Activated CD4-positive, alpha-beta T cell treated with anti-CD3 and anti-CD28 coated beads for 36 hours (primary cell): ENCODE results near the gene STOX2. TPM values are rescaled to one million over a fixed set of nuclear protein-coding genes. Genes with fewer than 3 reads are reported as not detected.
"Not testable (repeated sequence)": the region's sequence is repeated elsewhere in the genome, so short reads cannot be mapped to it uniquely, and the experiment has no call there.

Experiments
- ATAC-seq: fragments of 200-7000 bp; cut with Tn5 transposase; one replicate; pipeline ENCODE4 v1.10.0; 2021; ENCODE audit warnings: mild to moderate bottlenecking, moderate library complexity
- CTCF ChIA-PET: fragments of 350-600 bp; sonication (Branson Sonifier 250); formaldehyde crosslinking; loops from one replicate; lab custom pipeline; 2021; ENCODE audit warnings: antibody characterized with exemption; lab: Charles Lee
- POLR2A ChIA-PET: fragments of 350-600 bp; sonication (Branson Sonifier 250); formaldehyde crosslinking; loops from one replicate; lab custom pipeline; 2021; ENCODE audit warnings: antibody characterized with exemption, inconsistent platforms; lab: Charles Lee
- DNase-seq: peaks from one replicate; pipeline ENCODE4 v3.0.0-alpha.2; 2020
- H3K27ac Mint-ChIP-seq: one replicate; pipeline ENCODE4 v1.8.0; 2021; ENCODE audit warnings: mixed read lengths
- H3K27me3 Mint-ChIP-seq: one replicate; pipeline ENCODE4 v1.8.0; 2021; ENCODE audit warnings: mixed read lengths
- H3K36me3 Mint-ChIP-seq: one replicate; pipeline ENCODE4 v1.8.0; 2021; ENCODE audit warnings: low read depth, mixed read lengths
- H3K4me1 Mint-ChIP-seq: one replicate; pipeline ENCODE4 v1.8.0; 2021; ENCODE audit warnings: mixed read lengths
- H3K4me3 Mint-ChIP-seq: one replicate; pipeline ENCODE4 v1.8.0; 2021; ENCODE audit warnings: mild to moderate bottlenecking, moderate library complexity, mixed read lengths
- H3K9me3 Mint-ChIP-seq: one replicate; pipeline ENCODE4 v1.8.0; 2021; ENCODE audit warnings: low read depth, mixed read lengths
- intact Hi-C, 2 experiments: fragments of 100-400 bp; cut with DNase I in 1 of 2; cut with micrococcal nuclease in 1 of 2; formaldehyde crosslinking; loops; one replicate each; pipeline versions ENCODE4 v1.14.2 to v1.15.1; 2022 to 2024; cut with DNase I, micrococcal nuclease
- total RNA-seq, 2 experiments: library from RNA; stranded (reverse); gene quantifications; one replicate each; pipeline ENCODE4 v1.2.3, GENCODE V29; 2021

The STOX2 gene
- total RNA-seq, 2 experiments from 2014 or later = not detected

- intact Hi-C loops = no loop called here
- CTCF ChIA-PET = no interaction called here
Observed at GRCh38 chr4:183940864-183941263, 35.8 kb downstream of the STOX2 start.

DNA sequence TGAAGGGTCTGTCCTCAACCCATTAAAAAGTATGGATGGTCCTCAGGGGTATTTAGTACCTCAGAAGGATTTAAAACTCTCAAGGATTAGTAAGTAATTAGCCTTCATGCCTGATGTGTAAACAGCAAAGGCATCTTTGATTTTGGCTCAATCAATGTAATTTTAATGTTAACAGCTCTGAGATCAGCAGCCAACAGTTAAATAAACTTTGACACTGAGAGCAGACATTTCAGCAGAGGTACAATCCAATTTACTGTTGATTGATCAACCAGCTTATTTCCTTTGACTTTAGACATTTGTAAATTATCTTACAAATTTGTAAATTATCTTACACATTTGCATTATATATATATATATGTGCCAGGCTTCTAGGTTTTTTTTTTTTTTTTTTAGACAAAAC lies 36.9 kb downstream of the STOX2 start:
- H3K9me3 Mint-ChIP-seq = no peaks in the 10 kb centered on the region
- no peak overlapping the region for H3K27ac Mint-ChIP-seq
- ChIA-PET POLR2A (no interaction called here), CTCF (no interaction called here)
- H3K27me3 Mint-ChIP-seq = peaks cover 2% of the 10 kb centered on the region
- H3K36me3 Mint-ChIP-seq = no peaks in the 10 kb centered on the region
- DNase-seq = no peak
- intact Hi-C loops = no loop called here
- ATAC-seq = no peak
- no peaks in the 10 kb centered on the region for H3K4me1 Mint-ChIP-seq
- H3K4me3 Mint-ChIP-seq = no peak overlapping the region

More at GRCh38 chr4:183940864-183941263, 35.8 kb downstream of the STOX2 start:
- Mint-ChIP-seq H3K4me1 (no peaks in the 10 kb centered on the region), H3K36me3 (no peaks in the 10 kb centered on the region), H3K4me3 (no peak overlapping the region), H3K27ac (no peak overlapping the region), H3K27me3 (peaks cover 4% of the 10 kb centered on the region), H3K9me3 (no peaks in the 10 kb centered on the region)
- ATAC-seq (peak; percentile 42), DNase-seq (no peak)
- POLR2A ChIA-PET = no interaction called here

GRCh38 chr4:183945741-183946140 lies 40.6 kb downstream of the STOX2 start:
- Mint-ChIP-seq H3K4me3 (no peak overlapping the region), H3K27me3 (peaks cover 12% of the 10 kb centered on the region), H3K4me1 (no peaks in the 10 kb centered on the region), H3K9me3 (no peaks in the 10 kb centered on the region), H3K27ac (no peak overlapping the region), H3K36me3 (no peaks in the 10 kb centered on the region)
- intact Hi-C loops = no loop called here
- DNase-seq (no peak), ATAC-seq (no peak)
- ChIA-PET CTCF (no interaction called here), POLR2A (interaction anchor here (0.6 kb wide), 1 partner anchor 13 kb away, joined by 3 read pairs; no protein-coding TSS in a partner anchor)

DNA sequence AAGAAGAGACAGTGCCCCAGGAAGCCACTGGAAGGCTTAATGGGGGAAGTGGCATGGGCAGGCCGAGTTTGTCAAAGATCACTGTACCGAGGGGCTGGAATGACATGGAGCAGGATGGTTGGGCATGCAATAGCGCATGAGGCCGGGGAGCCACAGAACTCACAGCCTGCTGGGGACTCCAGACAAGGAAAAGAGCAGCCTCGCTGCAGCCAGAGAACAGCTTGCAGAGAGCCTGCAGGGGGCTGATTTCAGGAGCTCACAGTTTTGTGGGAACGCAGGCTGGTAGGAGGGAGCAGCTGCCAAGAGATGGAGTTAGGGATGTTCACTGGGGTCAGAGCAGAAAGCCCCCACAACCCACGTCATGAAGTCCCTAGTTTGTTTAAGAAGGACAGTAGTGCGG lies 45.4 kb downstream of the STOX2 start:
- H3K36me3 Mint-ChIP-seq = no peaks in the 10 kb centered on the region
- intact Hi-C loops = no loop called here
- no peaks in the 10 kb centered on the region for H3K4me1 Mint-ChIP-seq
- peaks cover 12% of the 10 kb centered on the region for H3K27me3 Mint-ChIP-seq
- ChIA-PET POLR2A (no interaction called here), CTCF (interaction anchor here (0.6 kb wide), 1 partner anchor 14 kb away, joined by 3 read pairs; no protein-coding TSS in a partner anchor)
- H3K4me3 Mint-ChIP-seq = no peak overlapping the region
- no peaks in the 10 kb centered on the region for H3K9me3 Mint-ChIP-seq
- no peak overlapping the region for H3K27ac Mint-ChIP-seq
- DNase-seq (no peak), ATAC-seq (no peak)

DNA sequence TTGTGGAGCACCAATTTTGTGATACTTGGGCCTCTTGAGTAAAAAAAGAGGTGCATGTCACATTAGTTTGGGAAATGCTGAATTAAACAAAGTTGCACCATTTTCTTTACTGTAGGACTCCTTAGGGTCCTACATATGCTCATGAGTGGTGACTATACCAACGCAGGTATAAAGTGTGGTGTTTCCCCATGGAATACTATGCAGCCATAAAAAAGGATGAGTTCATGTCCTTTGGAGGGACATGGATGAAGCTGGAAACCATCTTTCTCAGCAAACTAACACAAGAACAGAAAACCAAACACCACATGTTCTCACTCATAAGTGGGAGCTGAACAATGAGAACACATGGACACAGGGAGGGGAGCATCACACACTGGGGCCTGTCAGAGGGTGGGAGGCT lies 47.5 kb downstream of the STOX2 start:
- intact Hi-C loops = not testable (repeated sequence)

GRCh38 chr4:183959319-183960045 lies 54.4 kb downstream of the STOX2 start:
- intact Hi-C loops = no loop called here
- Mint-ChIP-seq H3K27ac (no peak overlapping the region), H3K4me1 (no peaks in the 10 kb centered on the region), H3K27me3 (peaks cover 4% of the 10 kb centered on the region), H3K4me3 (no peak overlapping the region), H3K36me3 (no peaks in the 10 kb centered on the region), H3K9me3 (no peaks in the 10 kb centered on the region)
- no peak for DNase-seq
- no peak for ATAC-seq
- CTCF ChIA-PET = interaction anchor here (0.7 to 0.8 kb wide), 2 partner anchors 13 to 28 kb away, joined by 3 to 4 read pairs; no protein-coding TSS in a partner anchor
- POLR2A ChIA-PET = no interaction called here

More for the DNA sequence above, 47.5 kb downstream of the STOX2 start:
- H3K9me3 Mint-ChIP-seq, POLR2A ChIA-PET, H3K27me3 Mint-ChIP-seq, H3K36me3 Mint-ChIP-seq, CTCF ChIA-PET, DNase-seq, ATAC-seq, H3K4me1 Mint-ChIP-seq, H3K27ac Mint-ChIP-seq, H3K4me3 Mint-ChIP-seq: not testable (repeated sequence)

GRCh38 chr4:183960046-183960420 lies 54.9 kb downstream of the STOX2 start:
- H3K4me3 Mint-ChIP-seq = no peak overlapping the region
- intact Hi-C loops = no loop called here
- H3K9me3 Mint-ChIP-seq = no peaks in the 10 kb centered on the region
- POLR2A ChIA-PET = no interaction called here
- H3K27ac Mint-ChIP-seq = no peak overlapping the region
- DNase-seq (no peak), ATAC-seq (no peak)
- CTCF ChIA-PET = interaction anchor here (0.8 kb wide), 1 partner anchor 28 kb away, joined by 4 read pairs; no protein-coding TSS in a partner anchor
- no peaks in the 10 kb centered on the region for H3K36me3 Mint-ChIP-seq
- no peaks in the 10 kb centered on the region for H3K4me1 Mint-ChIP-seq
- H3K27me3 Mint-ChIP-seq = peaks cover 4% of the 10 kb centered on the region

GRCh38 chr4:183960962-183961541 lies 55.9 kb downstream of the STOX2 start:
- no peaks in the 10 kb centered on the region for H3K9me3 Mint-ChIP-seq
- ATAC-seq (no peak), DNase-seq (no peak)
- intact Hi-C loops = no loop called here
- H3K36me3 Mint-ChIP-seq = no peaks in the 10 kb centered on the region
- H3K27me3 Mint-ChIP-seq = peaks cover 8% of the 10 kb centered on the region
- H3K4me3 Mint-ChIP-seq = no peak overlapping the region
- ChIA-PET CTCF (no interaction called here), POLR2A (no interaction called here)
- H3K27ac Mint-ChIP-seq = no peak overlapping the region
- no peaks in the 10 kb centered on the region for H3K4me1 Mint-ChIP-seq

GRCh38 chr4:183961795-183962194 lies 56.7 kb downstream of the STOX2 start:
- intact Hi-C loops = no loop called here
- POLR2A ChIA-PET = no interaction called here
- no peak for ATAC-seq
- Mint-ChIP-seq H3K27me3 (peaks cover 11% of the 10 kb centered on the region), H3K9me3 (no peaks in the 10 kb centered on the region), H3K27ac (no peak overlapping the region), H3K4me1 (no peaks in the 10 kb centered on the region), H3K4me3 (no peak overlapping the region), H3K36me3 (no peaks in the 10 kb centered on the region)
- CTCF ChIA-PET = no interaction called here
- DNase-seq = no peak

DNA sequence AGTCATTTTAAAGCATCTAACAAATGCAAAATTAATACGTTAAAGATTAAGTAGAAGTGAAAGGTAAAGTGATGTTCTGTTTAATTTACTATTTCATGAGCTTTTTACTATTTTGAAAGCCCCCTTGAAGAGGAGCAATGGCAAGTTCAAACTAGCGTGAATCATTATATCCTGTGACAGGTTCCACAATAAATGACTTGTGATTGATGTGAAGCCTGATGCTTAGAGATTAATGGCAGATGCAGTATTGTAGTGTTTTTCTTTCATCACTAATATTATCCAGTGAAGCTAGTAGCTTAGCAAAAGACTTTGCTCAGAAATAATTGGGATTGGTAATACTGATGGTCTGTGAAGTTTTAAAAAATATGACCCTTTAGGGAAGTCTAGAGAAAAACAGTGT lies 57.3 kb downstream of the STOX2 start:
- CTCF ChIA-PET = no interaction called here
- intact Hi-C loops = no loop called here

DNA sequence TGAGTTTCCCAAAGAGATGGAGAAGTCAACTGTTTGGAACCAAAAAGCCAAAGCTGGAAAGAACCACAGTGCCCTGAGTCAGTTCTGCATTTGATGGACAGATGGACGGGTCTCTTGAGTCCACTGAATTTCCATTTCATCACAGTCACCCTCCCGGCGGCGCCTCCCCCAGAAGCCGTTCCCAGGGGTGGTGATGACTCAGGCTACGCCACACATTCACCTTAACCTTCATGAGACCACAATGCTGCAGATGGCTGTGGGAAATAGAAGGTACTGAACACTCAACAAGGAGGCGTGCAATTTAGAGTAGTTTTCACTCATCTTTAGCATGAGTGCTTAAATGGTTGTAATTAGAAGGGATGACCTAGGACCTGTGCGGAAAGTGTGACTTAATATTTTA lies 61.3 kb downstream of the STOX2 start:
- intact Hi-C loops = no loop called here
- no peak overlapping the region for H3K4me3 Mint-ChIP-seq
- POLR2A ChIA-PET = no interaction called here

More for the DNA sequence above, 57.3 kb downstream of the STOX2 start:
- POLR2A ChIA-PET = no interaction called here
- ATAC-seq = no peak
- H3K36me3 Mint-ChIP-seq = no peaks in the 10 kb centered on the region
- no peaks in the 10 kb centered on the region for H3K9me3 Mint-ChIP-seq
- H3K4me1 Mint-ChIP-seq = no peaks in the 10 kb centered on the region
- H3K4me3 Mint-ChIP-seq = no peak overlapping the region
- H3K27ac Mint-ChIP-seq = no peak overlapping the region
- peaks cover 14% of the 10 kb centered on the region for H3K27me3 Mint-ChIP-seq
- no peak for DNase-seq

DNA sequence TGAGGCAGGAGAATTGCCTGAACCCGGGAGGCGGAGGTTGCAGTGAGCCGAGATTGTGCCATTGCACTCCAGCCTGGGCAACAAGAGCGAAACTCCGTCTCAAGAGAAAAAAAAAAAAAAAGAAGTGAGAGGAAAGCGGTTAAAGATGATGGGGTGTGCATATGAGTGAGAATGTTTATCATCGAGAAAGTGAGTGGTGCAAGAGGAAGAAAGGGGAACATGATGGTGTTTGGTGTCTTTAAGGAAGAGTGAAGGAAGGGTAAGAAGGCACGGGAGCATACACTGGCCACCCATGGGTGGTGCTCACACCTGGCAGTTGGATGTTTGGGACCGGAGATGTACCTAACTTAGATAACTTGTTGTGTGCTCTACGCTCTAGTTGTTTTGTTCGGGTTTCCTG lies 62.2 kb downstream of the STOX2 start:
- Mint-ChIP-seq H3K27me3 (peaks cover 24% of the 10 kb centered on the region), H3K27ac (no peak overlapping the region), H3K4me1 (no peaks in the 10 kb centered on the region), H3K36me3 (no peaks in the 10 kb centered on the region), H3K4me3 (no peak overlapping the region), H3K9me3 (no peaks in the 10 kb centered on the region)
- ATAC-seq (no peak), DNase-seq (no peak)
- ChIA-PET POLR2A (no interaction called here), CTCF (no interaction called here)
- intact Hi-C loops = no loop called here

More for the DNA sequence above, 61.3 kb downstream of the STOX2 start:
- no peaks in the 10 kb centered on the region for H3K4me1 Mint-ChIP-seq
- no peaks in the 10 kb centered on the region for H3K36me3 Mint-ChIP-seq
- H3K27me3 Mint-ChIP-seq = peaks cover 23% of the 10 kb centered on the region
- DNase-seq (no peak), ATAC-seq (no peak)
- CTCF ChIA-PET = no interaction called here
- no peaks in the 10 kb centered on the region for H3K9me3 Mint-ChIP-seq
- no peak overlapping the region for H3K27ac Mint-ChIP-seq
